Endometrium (tissue), 2 donors: Measurements from ENCODE around the gene OR52E4.

Experiments used
- FAIRE-seq: peaks from 2 replicates; lab custom pipeline; 2012; peaks lifted over from hg19 to GRCh38; lab: Jason Lieb, UNC
- donor health status: control.
- donor health status: control.

Gene OR52E4

GRCh38 chr11:5929571-5930368 lies 49.3 kb downstream of the OR52E4 start:
- no peak for FAIRE-seq

GRCh38 chr11:5930614-5931013 lies 50.2 kb downstream of the OR52E4 start:
- no peak for FAIRE-seq

- no peak for FAIRE-seq
Observed at GRCh38 chr11:5931061-5931460, 50.6 kb downstream of the OR52E4 start.

GRCh38 chr11:5932671-5933070 lies 52.2 kb downstream of the OR52E4 start:
- no peak for FAIRE-seq

- no peak for FAIRE-seq
Observed at GRCh38 chr11:5933116-5933515, 52.7 kb downstream of the OR52E4 start.
